WTC11 (cell line): ENCODE measurements around the gene ASTN2. TPM values are rescaled to one million over a fixed set of nuclear protein-coding genes. Genes with fewer than 3 reads are reported as not detected.

ENCODE experiments used
- ATAC-seq: fragments of 200-7000 bp; cut with Tn5 transposase; 2 replicates; pipeline ENCODE4 v1.10.0; 2021; ENCODE audit warnings: mild to moderate bottlenecking, moderate library complexity
- CTCF ChIA-PET: fragments of 300-600 bp; sonication (Branson Sonifier 250); formaldehyde crosslinking; loops from one replicate; lab custom pipeline; 2021; ENCODE audit warnings: antibody characterized with exemption; lab: Charles Lee
- POLR2A ChIA-PET: fragments of 350-600 bp; sonication (Branson Sonifier 250); formaldehyde crosslinking; loops from one replicate; lab custom pipeline; 2021; ENCODE audit warnings: antibody characterized with exemption; lab: Charles Lee
- DNase-seq: peaks from one replicate; pipeline ENCODE4 v3.0.0; 2021; ENCODE audit warnings: low spot score
- H3K27ac Mint-ChIP-seq: 2 replicates; pipeline ENCODE4 v1.8.0; 2021; ENCODE audit warnings: mixed read lengths
- H3K27me3 Mint-ChIP-seq: 2 replicates; pipeline ENCODE4 v1.8.0; 2021; ENCODE audit warnings: low read depth, mild to moderate bottlenecking, moderate library complexity, mixed read lengths
- H3K36me3 Mint-ChIP-seq: 2 replicates; pipeline ENCODE4 v1.8.0; 2021; ENCODE audit warnings: mixed read lengths
- H3K4me1 Mint-ChIP-seq: 2 replicates; pipeline ENCODE4 v1.8.0; 2022; ENCODE audit warnings: mixed read lengths
- H3K4me3 Mint-ChIP-seq: 2 replicates; pipeline ENCODE4 v1.8.0; 2021; ENCODE audit warnings: mild to moderate bottlenecking, moderate library complexity, mixed read lengths
- H3K9me3 Mint-ChIP-seq: 2 replicates; pipeline ENCODE4 v1.8.0; 2021; ENCODE audit warnings: mixed read lengths
- E2F1 ChIP-seq: sonication (generic); formaldehyde crosslinking; IDR thresholded peaks from 2 replicates; pipeline ENCODE4 v1.8.0; 2022; ENCODE audit warnings: mild to moderate bottlenecking, missing genetic modification reagents
- E2F4 ChIP-seq: sonication (generic); formaldehyde crosslinking; IDR thresholded peaks from 2 replicates; pipeline ENCODE4 v1.8.1; 2022; ENCODE audit warnings: low read depth, mild to moderate bottlenecking, moderate library complexity, missing genetic modification reagents, borderline replicate concordance
- E2F5 ChIP-seq: sonication (generic); formaldehyde crosslinking; IDR thresholded peaks from 2 replicates; pipeline ENCODE4 v1.8.1; 2022; ENCODE audit warnings: mild to moderate bottlenecking, moderate library complexity, missing genetic modification reagents
- FOXP4 ChIP-seq: sonication (generic); formaldehyde crosslinking; IDR thresholded peaks from 2 replicates; pipeline ENCODE4 v1.8.0; 2022; ENCODE audit warnings: mild to moderate bottlenecking, missing genetic modification reagents
- KAT7 ChIP-seq: sonication (generic); formaldehyde crosslinking; IDR thresholded peaks from 2 replicates; pipeline ENCODE4 v1.8.1; 2023; ENCODE audit warnings: missing genetic modification reagents, mild to moderate bottlenecking, borderline replicate concordance
- NR1H2 ChIP-seq: sonication (generic); formaldehyde crosslinking; IDR thresholded peaks from 2 replicates; pipeline ENCODE4 v1.9.0; 2021; ENCODE audit warnings: mild to moderate bottlenecking, moderate library complexity, missing genetic modification reagents
- OVOL2 ChIP-seq: fragments of 250-450 bp; sonication (Bioruptor Pico); IDR thresholded peaks from 2 replicates; pipeline ENCODE4 v1.9.0; 2021; ENCODE audit warnings: mild to moderate bottlenecking, borderline replicate concordance
- PREB ChIP-seq: sonication (generic); formaldehyde crosslinking; IDR thresholded peaks from 2 replicates; pipeline ENCODE4 v1.8.1; 2022; ENCODE audit warnings: mild to moderate bottlenecking, missing genetic modification reagents, moderate library complexity, borderline replicate concordance
- TEAD1 ChIP-seq: sonication (generic); formaldehyde crosslinking; IDR thresholded peaks from 2 replicates; pipeline ENCODE4 v1.8.0; 2022; ENCODE audit warnings: mild to moderate bottlenecking, missing genetic modification reagents
- USF1 ChIP-seq: sonication (generic); formaldehyde crosslinking; IDR thresholded peaks from 2 replicates; pipeline ENCODE4 v1.8.0; 2022; ENCODE audit warnings: mild to moderate bottlenecking, missing genetic modification reagents
- ZNF121 ChIP-seq: sonication (generic); formaldehyde crosslinking; IDR thresholded peaks from 2 replicates; pipeline ENCODE4 v1.8.0; 2023; ENCODE audit warnings: missing genetic modification reagents
- ZNF416 ChIP-seq: fragments of 250-450 bp; sonication (Bioruptor Pico); IDR thresholded peaks from 2 replicates; pipeline ENCODE4 v1.9.0; 2021; ENCODE audit warnings: mild to moderate bottlenecking, inconsistent platforms
- ZNF423 ChIP-seq: fragments of 250-450 bp; sonication (Bioruptor Pico); IDR thresholded peaks from 2 replicates; pipeline ENCODE4 v2.1.2; 2022; ENCODE audit warnings: mild to moderate bottlenecking, moderate library complexity
- ZNF532 ChIP-seq: fragments of 250-450 bp; sonication (Bioruptor Pico); IDR thresholded peaks from 2 replicates; pipeline ENCODE4 v1.9.0; 2021; ENCODE audit warnings: mild to moderate bottlenecking, borderline replicate concordance
- total RNA-seq: library from RNA; stranded (reverse); gene quantifications from 3 replicates; pipeline ENCODE4 v1.2.3, GENCODE V29; 2021

ASTN2 gene
- total RNA-seq, 1 experiment from 2014 or later = 16.2 TPM

- Mint-ChIP-seq H3K27ac (no peak overlapping the region), H3K4me1 (peaks cover 23% of the 10 kb centered on the region), H3K9me3 (no peaks in the 10 kb centered on the region)
- DNase-seq = no peak
- CTCF ChIA-PET = interaction anchor here (0.8 to 2.0 kb wide), 5 partner anchors 17 to 77 kb away, joined by 3 to 7 read pairs (median 4); no protein-coding TSS in a partner anchor
- no peak for TF ChIP-seq ZNF423 (CRISPR knock-in tag)
- no peak for TF ChIP-seq USF1 (CRISPR knock-in tag)
- TF ChIP-seq TEAD1 (CRISPR knock-in tag) = no peak
- TF ChIP-seq E2F5 (CRISPR knock-in tag) = no peak
- TF ChIP-seq OVOL2 = no peak
- no peak for TF ChIP-seq FOXP4 (CRISPR knock-in tag)
- TF ChIP-seq ZNF121 = no peak
- no peak for TF ChIP-seq PREB
- no peak for TF ChIP-seq KAT7 (CRISPR knock-in tag)
- TF ChIP-seq NR1H2 (CRISPR knock-in tag) = no peak
- TF ChIP-seq E2F4 (CRISPR knock-in tag) = no peak
- no peak for TF ChIP-seq ZNF532 (CRISPR knock-in tag)
- TF ChIP-seq E2F1 (CRISPR knock-in tag) = no peak
- no peak for TF ChIP-seq ZNF416
- TF ChIP-seq, all 79 proteins: peak for 0
- no peak for ATAC-seq
- no peak overlapping the region for H3K4me3 Mint-ChIP-seq
- POLR2A ChIA-PET = no interaction called here
- H3K36me3 Mint-ChIP-seq = no peaks in the 10 kb centered on the region
- H3K27me3 Mint-ChIP-seq = no peaks in the 10 kb centered on the region
Observed at GRCh38 chr9:117395151-117395650, 19.7 kb downstream of the ASTN2 start.
